HepG2 (cell line): ENCODE data around the gene PXYLP1. TPM values are rescaled to one million over a fixed set of nuclear protein-coding genes. Genes with fewer than 3 reads are reported as not detected.

Source experiments
- ARID3A ChIP-seq: IDR thresholded peaks from 2 replicates; pipeline ENCODE4 v1.6.1; 2012; ENCODE audit warnings: low read depth, low read length, improper control_type of control experiment
- ATM ChIP-seq: fragments of 450-650 bp; IDR thresholded peaks from 2 replicates; pipeline ENCODE4 v1.7.1; 2017; ENCODE audit warnings: mild to moderate bottlenecking, borderline replicate concordance
- CREM ChIP-seq, 2 experiments: sonication (generic) in 1 of 2; formaldehyde crosslinking in 1 of 2; IDR thresholded peaks; 2 replicates each; pipeline versions ENCODE4 v1.4.0 to v1.6.1; 2016 to 2020; ENCODE audit warnings: antibody characterized with exemption in 1 of 2, mild to moderate bottlenecking in 1 of 2, missing genetic modification reagents in 1 of 2
- HDAC2 ChIP-seq: sonication (generic); formaldehyde crosslinking; IDR thresholded peaks from 2 replicates; pipeline ENCODE4 v1.4.0; 2020; ENCODE audit warnings: missing genetic modification reagents
- HMGXB3 ChIP-seq: sonication (generic); formaldehyde crosslinking; IDR thresholded peaks from 2 replicates; pipeline ENCODE4 v1.4.0; 2020; ENCODE audit warnings: missing genetic modification reagents, borderline replicate concordance
- MXI1 ChIP-seq: IDR thresholded peaks from 3 replicates; pipeline ENCODE4 v1.6.1; 2012; ENCODE audit warnings: low read depth, low read length, inconsistent platforms, borderline replicate concordance
- PHB2 ChIP-seq: fragments of 450-650 bp; IDR thresholded peaks from 2 replicates; pipeline ENCODE4 v1.6.1; 2018; ENCODE audit not compliant: partially characterized antibody
- PLRG1 ChIP-seq: fragments of 450-650 bp; conservative IDR thresholded peaks from 2 replicates; pipeline ENCODE4 v1.6.1; 2016
- RFX1 ChIP-seq: fragments of 450-650 bp; IDR thresholded peaks from 2 replicates; pipeline ENCODE4 v1.6.1; 2017
- SIX4 ChIP-seq: sonication (generic); formaldehyde crosslinking; IDR thresholded peaks from 2 replicates; pipeline ENCODE4 v1.4.0; 2020; ENCODE audit warnings: missing genetic modification reagents
- ZC3H13 ChIP-seq: sonication (generic); formaldehyde crosslinking; IDR thresholded peaks from 2 replicates; pipeline ENCODE4 v1.8.1; 2023; ENCODE audit warnings: mild to moderate bottlenecking, missing genetic modification reagents, moderate library complexity
- ZNF563 ChIP-seq: sonication (generic); formaldehyde crosslinking; IDR thresholded peaks from 2 replicates; pipeline ENCODE4 v1.8.0; 2022; ENCODE audit warnings: mild to moderate bottlenecking, moderate library complexity, missing genetic modification reagents
- ZNF687 ChIP-seq: sonication (generic); formaldehyde crosslinking; IDR thresholded peaks from 2 replicates; pipeline ENCODE4 v1.5.1; 2020; ENCODE audit warnings: mild to moderate bottlenecking, missing genetic modification reagents, moderate library complexity
- polyA plus RNA-seq, 8 experiments: library from polyadenylated mRNA; depleted of rRNA in 3 of 8; stranded (reverse) in 7 of 8; unstranded in 1 of 8; fragments of >200 nt; fragmentation: Illumina TruSeq in 4 of 8; extraction: Trizol in 4 of 8; gene quantifications; 2 replicates each; pipeline versions ENCODE4 v1.2.1 to v1.2.3, GENCODE V29; 2011 to 2016; ENCODE audit warnings: low read depth in 4 of 8, missing spikeins in 1 of 8, mixed read lengths in 1 of 8; ENCODE audit not compliant: insufficient read depth in 1 of 8
- total RNA-seq, 5 experiments: library from RNA; depleted of rRNA; stranded (reverse); fragments of >200 nt; fragmentation: Illumina TruSeq; extraction: Trizol; gene quantifications; 2 replicates each; pipeline ENCODE4 v1.2.3, GENCODE V29; 2016; ENCODE audit warnings: low read depth in 1 of 5
- TF ChIP-seq, protein P1 (sequence below): sonication (generic); formaldehyde crosslinking; IDR thresholded peaks from 2 replicates; pipeline ENCODE4 v1.8.1; 2022; ENCODE audit warnings: low read depth, mild to moderate bottlenecking, missing genetic modification reagents

The PXYLP1 gene
- total and polyA plus RNA-seq, 2 of the 13 experiments (the other 11 are each of a cell fraction or from before 2014, with no cell fraction given), result 4.9 to 8.1 TPM

DNA sequence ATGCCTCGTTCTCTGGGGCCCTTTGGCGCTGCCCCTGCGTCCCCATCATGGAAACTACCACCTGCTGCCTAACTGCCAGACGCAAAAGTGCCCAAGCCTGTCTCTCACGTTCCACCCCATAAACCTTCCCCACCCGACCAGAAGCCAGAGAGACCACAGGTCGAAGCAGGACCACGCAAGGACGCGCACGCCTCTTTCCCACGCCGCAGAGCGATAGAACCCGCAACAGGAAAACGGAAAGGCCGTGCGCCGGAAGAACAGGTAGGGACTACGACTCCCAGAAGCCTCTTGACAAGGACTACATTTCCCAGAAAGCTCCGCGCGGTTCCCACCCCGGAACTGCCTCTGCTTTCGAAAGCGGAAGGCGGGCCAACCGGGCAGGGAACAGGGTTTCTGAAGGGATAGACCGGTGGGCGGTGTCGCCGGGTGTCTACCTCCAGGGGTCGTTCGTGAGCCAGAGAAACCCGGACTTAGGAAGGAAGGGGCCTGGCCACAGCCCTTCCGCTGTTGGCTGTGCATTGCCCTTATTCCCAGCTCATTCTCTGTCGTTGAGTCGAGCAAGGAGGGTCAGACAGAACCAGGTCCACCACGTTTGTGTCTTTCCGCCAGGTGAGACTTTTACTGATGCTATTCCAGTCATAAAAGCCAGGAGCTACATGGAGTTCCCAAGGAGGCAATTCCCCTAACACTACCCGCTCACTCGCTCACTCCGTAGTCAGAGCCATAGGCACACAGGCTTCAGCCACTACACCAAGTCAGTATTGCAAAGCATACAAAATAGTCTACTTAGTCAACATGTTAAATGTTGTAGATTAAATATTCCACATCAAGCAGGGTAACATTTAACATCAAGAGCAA lies 80.1 kb downstream of the PXYLP1 start (continued):
- peak; percentile 95 for TF ChIP-seq ZNF687
- no peak for TF ChIP-seq PHB2
- TF ChIP-seq ARID3A, result peak; percentile 49; the same call in 1 of the 2 replicates
- TF ChIP-seq RFX1, result no peak
- TF ChIP-seq ZC3H13 (CRISPR knock-in tag), result 0 out of 2 replicates have a peak, but pooled peaks have one; percentile 49
- TF ChIP-seq ZNF563, result peak; percentile 39; the same call in 1 of the 2 replicates
- peak; percentile 99 for TF ChIP-seq CREM (IDR thresholded peaks at IDR 0.05)
- TF ChIP-seq CREM (CRISPR knock-in tag; IDR thresholded peaks at IDR 0.05), result no peak
- no peak for TF ChIP-seq PLRG1
- TF ChIP-seq, protein P1, sequence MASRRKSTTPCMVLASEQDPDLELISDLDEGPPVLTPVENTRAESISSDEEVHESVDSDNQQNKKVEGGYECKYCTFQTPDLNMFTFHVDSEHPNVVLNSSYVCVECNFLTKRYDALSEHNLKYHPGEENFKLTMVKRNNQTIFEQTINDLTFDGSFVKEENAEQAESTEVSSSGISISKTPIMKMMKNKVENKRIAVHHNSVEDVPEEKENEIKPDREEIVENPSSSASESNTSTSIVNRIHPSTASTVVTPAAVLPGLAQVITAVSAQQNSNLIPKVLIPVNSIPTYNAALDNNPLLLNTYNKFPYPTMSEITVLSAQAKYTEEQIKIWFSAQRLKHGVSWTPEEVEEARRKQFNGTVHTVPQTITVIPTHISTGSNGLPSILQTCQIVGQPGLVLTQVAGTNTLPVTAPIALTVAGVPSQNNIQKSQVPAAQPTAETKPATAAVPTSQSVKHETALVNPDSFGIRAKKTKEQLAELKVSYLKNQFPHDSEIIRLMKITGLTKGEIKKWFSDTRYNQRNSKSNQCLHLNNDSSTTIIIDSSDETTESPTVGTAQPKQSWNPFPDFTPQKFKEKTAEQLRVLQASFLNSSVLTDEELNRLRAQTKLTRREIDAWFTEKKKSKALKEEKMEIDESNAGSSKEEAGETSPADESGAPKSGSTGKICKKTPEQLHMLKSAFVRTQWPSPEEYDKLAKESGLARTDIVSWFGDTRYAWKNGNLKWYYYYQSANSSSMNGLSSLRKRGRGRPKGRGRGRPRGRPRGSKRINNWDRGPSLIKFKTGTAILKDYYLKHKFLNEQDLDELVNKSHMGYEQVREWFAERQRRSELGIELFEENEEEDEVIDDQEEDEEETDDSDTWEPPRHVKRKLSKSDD, result no peak
- TF ChIP-seq SIX4 (CRISPR knock-in tag), result peak; percentile 22; the same call in 1 of the 2 replicates
- TF ChIP-seq HDAC2 (CRISPR knock-in tag), result peak; percentile 85; the same call in 1 of the 2 replicates
- TF ChIP-seq HMGXB3 (CRISPR knock-in tag), result peak; percentile 60; the same call in 1 of the 2 replicates
- TF ChIP-seq ATM, result no peak
- TF ChIP-seq MXI1, result peak; percentile 65; the same call in 1 of the 3 replicates
